GM19455 (cell line): ENCODE data around the gene GNB3.

Experiments used
- ATAC-seq: cut with Tn5 transposase; IDR thresholded peaks from one replicate; pipeline ENCODE4 v1.9.1; 2021; ENCODE audit not compliant: unreplicated experiment

GNB3 gene

DNA sequence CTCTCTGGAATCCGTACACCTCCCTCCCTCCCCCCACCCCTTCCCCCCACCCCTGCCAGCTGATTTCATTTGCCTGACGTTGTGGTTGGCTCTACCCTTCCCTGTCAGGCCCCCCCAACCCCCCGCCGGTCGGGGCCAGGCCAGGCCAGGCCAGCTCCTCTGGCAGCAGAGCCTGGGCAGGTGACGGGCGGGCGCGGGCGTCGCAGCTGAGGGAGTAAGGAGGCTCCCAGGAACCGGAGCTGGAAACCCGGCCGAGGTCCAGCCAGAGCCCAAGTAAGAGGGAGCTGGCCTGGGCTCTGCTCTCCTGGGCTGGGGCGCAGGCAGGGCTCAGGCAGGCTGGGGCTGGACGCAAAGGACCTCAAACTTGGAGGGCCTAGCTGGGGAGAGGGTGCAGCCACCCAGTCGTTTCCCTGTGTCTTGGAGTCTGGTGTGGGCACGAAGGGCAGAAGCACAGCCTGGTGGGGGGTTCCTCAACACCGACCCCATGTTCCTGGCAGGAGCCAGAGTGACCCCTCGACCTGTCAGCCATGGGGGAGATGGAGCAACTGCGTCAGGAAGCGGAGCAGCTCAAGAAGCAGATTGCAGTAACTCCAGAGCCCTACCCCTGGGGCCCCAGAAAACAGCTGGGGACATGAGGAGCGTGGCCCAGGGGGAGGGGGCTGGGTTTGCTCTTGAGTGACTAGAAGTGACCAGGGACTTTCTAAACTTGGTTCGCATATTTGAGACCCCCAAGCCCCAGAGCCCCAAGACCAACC, at the start of gene GNB3:
GNB3 (plus strand) TSS at position 165 of the 755 bp plus-strand sequence; CDS start at position 528, 363 bp downstream.
- no peak for ATAC-seq

DNA sequence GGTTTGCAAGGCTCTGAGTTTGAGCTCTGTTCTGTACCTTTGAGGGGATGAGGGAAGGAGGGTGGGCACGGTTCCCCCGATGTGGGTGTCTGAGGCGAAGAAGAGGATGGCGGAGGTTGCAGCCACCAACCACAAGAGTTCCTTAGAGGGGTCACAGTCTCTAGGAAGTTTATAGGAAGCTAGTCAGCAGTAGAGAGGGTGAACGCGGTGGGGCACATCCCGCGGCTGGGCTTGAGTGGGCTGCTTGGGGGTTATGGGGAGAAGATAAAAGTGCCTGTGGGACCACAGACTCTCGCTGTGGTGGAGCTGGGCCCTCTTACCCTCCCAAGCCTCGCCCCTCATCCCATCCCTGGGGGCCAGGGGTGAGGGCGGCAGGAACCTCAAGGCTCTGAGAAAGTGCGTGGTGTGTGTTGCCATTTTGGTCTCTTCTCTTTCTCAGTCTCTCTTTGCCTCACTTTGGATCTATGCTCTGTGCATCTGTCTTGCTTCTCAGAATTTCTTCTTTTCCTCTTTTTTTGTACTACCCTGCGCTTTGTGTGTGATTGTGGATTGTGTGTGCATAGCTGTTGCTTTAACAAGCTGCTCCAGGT, 48.7 kb upstream of the GNB3 start:
- ATAC-seq = no peak

- ATAC-seq = no peak
Observed at GRCh38 chr12:6792522-6793201, 48.1 kb upstream of the GNB3 start.

DNA sequence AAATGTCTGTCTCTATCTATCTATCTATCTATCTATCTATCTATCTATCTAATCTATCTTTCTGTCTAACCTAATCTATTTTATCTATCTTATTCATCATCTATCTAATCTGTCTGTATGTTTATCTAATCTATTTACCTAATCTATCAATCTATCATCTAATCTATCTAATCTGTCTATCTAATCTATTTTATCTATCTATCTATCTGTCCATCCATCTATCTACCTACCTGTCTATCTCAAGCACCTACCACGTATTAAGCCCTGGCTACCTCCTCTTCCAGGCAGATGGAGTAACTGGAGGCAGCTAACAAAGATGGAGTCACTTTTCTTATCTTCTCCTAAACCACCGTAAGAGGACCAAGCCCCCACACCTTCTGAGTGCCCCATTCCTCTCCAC, 45.6 kb upstream of the GNB3 start:
- ATAC-seq = no peak

DNA sequence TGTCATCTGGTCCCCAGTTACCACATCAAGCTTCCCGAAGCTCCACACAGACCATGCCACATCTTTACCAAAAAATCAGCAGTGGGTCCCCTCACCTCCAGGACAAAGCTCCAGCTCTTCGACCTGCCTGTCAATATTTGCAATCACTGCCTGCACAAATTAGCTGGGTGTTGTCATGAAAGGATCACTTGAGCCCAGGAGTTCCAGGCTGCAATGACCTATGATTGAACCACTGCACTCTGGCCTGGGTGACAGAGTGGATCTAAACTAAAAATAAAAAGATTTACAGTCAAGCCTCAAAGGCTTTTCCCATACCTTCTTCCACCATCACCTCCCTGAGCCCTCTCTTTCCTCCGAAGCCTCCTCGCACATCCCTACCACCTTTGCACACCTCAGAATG, 44.1 kb upstream of the GNB3 start:
- no peak for ATAC-seq

DNA sequence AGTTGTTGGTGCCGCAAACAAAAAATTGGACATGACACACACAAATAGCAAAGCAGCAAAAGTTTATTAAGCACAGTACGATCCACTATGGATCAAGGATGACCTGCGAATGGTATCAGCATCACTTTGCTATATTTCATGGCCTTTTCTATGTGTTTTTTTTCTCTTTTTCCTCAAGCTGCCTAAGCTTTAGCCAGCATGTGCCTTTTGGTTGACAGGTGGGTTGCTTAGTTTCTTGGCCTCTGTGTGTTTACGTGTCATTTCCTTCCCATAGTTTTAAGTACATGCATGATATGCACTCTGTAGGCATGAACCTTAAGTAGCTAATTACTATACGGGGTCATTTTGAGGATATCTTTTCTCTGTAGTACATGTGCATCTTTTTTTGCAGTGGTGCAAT, 41.6 kb upstream of the GNB3 start:
- ATAC-seq = no peak

GRCh38 chr12:6807170-6807569, 33.6 kb upstream of the GNB3 start:
- no peak for ATAC-seq

- ATAC-seq = no peak
Observed at GRCh38 chr12:6809056-6809455, 31.7 kb upstream of the GNB3 start.

DNA sequence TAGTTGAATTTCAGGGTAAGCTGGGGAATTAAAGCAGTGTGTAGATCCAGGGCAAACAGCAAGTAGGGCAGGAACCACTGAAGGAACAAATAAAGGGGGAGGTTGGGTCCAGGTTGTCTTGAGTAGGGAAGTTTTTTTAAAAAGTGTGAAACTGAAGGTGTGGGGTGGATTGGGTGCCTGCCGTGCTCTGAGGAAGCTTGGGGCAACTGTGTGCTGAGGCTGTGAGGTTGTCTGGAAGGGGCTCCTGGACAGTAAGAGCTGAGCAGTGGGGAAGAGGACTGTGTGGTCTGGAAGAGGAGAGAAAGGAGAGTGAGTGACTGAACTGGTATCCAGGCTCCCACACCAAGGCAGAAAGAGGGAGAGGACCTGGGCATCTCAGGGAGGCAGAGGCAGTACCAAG, 30.0 kb upstream of the GNB3 start:
- ATAC-seq = no peak

DNA sequence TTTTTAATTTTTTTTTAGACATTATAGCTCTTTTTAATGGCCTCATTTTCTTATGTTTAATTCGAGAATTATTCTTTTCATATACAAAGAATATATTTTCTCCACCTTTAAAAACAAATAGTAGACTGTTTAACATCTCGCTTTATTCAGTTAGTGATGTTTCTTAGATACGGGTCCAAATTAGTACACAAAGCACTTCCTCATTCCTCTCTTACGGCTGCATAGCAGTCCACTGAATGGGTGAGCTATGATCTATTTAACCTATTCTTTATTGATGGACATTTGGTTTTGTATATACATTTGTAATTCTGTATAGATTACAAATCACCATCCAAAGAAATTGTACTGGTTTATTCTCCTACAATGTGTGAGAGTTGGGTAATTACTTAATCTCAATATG, 27.4 kb upstream of the GNB3 start:
- no peak for ATAC-seq

- no peak for ATAC-seq
Observed at GRCh38 chr12:6816598-6816997, 24.1 kb upstream of the GNB3 start.

DNA sequence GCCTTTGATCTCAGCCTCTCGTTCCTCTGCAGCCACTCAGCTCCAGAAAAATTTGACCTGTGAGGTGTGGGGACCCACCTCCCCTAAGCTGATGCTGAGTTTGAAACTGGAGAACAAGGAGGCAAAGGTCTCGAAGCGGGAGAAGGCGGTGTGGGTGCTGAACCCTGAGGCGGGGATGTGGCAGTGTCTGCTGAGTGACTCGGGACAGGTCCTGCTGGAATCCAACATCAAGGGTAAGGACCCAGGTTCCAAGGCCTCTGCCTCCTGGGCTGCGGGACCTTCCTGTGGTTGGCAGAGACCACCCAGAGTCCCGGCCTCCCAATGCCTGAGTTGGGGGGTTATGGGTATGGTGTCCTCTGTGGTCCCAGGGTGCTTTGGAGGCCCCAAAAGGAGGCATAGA, 23.6 kb upstream of the GNB3 start:
- ATAC-seq = no peak

DNA sequence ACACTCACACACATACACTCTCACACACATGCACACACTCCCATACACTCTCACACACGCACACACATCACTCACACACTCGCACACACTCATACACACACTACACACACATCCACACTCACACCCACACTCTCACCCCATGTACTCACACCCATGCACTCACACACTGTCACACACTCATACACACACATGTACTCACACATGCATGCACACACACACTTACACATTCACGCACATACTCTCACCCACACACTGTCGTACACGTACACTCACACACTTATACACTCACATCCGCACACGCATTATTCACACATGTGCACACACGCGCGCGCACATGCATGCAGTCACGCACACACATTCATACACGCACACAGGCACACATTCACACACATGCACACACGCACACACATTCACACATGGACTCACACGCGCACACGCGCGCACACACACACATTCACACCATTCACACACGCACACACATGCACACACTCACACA, 23.0 kb upstream of the GNB3 start:
- no peak for ATAC-seq

DNA sequence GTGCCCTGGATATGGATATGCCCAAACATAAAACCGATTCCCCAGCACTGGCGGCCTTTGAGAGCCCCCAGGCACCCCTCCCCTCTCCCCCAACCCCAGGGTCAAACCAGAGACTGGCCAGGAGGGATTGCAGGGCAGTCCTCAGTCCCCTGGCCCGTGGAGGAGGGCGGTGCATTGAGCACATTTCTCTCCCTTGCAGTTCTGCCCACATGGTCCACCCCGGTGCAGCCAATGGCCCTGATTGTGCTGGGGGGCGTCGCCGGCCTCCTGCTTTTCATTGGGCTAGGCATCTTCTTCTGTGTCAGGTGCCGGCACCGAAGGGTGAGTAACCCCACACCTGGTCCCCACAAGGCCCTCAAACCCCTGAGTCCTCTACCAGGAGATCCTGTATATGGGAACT, 22.5 kb upstream of the GNB3 start:
- ATAC-seq = no peak

DNA sequence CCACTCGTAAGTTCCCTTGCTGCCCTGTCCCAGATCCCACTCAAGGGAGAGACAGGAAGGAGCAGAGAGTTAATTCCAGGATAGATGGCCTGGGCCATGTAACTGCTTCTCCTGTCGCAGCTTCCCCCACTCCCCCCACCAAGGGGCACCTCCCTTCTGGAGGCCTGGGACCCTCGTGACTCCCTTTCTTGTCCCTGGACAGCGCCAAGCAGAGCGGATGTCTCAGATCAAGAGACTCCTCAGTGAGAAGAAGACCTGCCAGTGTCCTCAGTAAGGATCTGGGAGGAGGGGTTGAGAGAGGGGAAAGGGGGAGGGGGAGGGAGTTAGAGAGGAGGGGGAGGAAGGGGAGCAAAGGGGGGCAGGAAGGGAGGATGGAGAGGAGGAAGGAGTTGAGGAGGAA, 22.1 kb upstream of the GNB3 start:
- ATAC-seq = no peak

DNA sequence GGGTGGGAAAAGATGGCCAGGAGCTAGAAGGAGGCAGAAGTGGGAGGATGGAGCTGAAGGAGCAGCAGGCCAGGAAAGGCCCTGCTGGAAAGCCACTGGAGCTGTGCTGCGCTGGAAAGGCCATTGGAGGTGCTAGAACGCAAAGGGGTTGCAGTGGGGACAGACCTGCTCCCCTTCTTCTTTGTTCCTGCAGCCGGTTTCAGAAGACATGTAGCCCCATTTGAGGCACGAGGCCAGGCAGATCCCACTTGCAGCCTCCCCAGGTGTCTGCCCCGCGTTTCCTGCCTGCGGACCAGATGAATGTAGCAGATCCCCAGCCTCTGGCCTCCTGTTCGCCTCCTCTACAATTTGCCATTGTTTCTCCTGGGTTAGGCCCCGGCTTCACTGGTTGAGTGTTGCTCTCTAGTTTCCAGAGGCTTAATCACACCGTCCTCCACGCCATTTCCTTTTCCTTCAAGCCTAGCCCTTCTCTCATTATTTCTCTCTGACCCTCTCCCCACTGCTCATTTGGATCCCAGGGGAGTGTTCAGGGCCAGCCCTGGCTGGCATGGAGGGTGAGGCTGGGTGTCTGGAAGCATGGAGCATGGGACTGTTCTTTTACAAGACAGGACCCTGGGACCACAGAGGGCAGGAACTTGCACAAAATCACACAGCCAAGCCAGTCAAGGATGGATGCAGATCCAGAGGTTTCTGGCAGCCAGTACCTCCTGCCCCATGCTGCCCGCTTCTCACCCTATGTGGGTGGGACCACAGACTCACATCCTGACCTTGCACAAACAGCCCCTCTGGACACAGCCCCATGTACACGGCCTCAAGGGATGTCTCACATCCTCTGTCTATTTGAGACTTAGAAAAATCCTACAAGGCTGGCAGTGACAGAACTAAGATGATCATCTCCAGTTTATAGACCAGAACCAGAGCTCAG, 21.4 kb upstream of the GNB3 start:
- ATAC-seq = no peak

DNA sequence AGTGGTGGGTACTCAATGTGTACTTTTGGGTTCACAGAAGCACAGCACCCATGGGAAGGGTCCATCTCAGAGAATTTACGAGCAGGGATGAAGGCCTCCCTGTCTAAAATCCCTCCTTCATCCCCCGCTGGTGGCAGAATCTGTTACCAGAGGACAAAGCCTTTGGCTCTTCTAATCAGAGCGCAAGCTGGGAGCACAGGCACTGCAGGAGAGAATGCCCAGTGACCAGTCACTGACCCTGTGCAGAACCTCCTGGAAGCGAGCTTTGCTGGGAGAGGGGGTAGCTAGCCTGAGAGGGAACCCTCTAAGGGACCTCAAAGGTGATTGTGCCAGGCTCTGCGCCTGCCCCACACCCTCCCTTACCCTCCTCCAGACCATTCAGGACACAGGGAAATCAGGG, 20.6 kb upstream of the GNB3 start:
- ATAC-seq = no peak

- no peak for ATAC-seq
Observed at GRCh38 chr12:6821591-6822425, 18.9 kb upstream of the GNB3 start, which contains the start of gene GPR162. Gene GPR162 (plus strand): TSS chr12:6821821. CDS start chr12:6823899, 2,078 bp downstream.

DNA sequence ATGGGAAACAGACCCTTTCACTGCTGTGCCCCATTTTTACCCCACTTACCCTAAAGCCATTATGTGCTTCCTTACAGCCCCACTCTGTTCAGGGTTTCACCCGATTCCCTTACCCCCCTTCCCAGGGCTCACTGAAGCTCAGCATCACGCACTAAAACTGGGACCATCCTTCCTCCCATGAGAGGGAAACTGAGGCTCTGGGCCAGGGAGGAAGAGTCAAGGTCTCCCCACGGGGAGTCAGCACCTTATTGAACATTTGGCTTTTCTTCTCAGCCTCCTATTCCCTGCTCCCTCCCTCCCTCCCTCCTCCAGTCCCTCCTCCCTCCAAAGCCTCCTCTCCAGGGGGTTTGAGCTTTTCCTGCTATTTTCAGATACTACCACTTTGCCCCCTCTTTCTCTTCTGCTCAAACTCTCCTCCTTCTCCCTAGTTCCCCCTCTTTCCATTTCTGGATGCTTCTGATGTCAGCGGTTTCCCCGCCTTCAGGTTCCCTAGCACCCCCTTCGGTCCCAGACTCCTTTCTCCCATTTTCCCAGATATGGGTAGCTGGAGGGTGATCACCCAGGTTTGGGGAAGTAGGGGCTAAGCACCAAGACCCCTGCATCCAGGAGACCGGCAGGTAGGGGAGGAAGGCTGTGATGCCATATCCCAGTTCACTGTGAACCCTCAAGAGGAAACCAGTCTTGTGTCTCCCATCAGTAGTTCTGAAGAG, 18.1 kb upstream of the GNB3 start:
- ATAC-seq = no peak
